Subcutaneous adipose tissue (tissue), 4 donors: ENCODE data around the gene COL25A1. TPM values are rescaled to one million over a fixed set of nuclear protein-coding genes. Genes with fewer than 3 reads are reported as not detected.

ENCODE experiments used
- total RNA-seq, 4 donors: library from RNA; depleted of rRNA; stranded (reverse); fragments of >200 nt; gene quantifications; one replicate each; pipeline ENCODE4 v1.1.0, GENCODE V29; 2016
- TF ChIP-seq, protein P1 (sequence below): fragments of 450-650 bp; IDR thresholded peaks from one replicate; pipeline ENCODE4 v1.5.1; 2016; ENCODE audit warnings: low read depth, mild to moderate bottlenecking, control low read depth, antibody characterized with exemption, moderate library complexity

Gene COL25A1
- total RNA-seq, 4 donors from 2014 or later, result 4.9 to 12.9 (median 10.1) TPM

DNA sequence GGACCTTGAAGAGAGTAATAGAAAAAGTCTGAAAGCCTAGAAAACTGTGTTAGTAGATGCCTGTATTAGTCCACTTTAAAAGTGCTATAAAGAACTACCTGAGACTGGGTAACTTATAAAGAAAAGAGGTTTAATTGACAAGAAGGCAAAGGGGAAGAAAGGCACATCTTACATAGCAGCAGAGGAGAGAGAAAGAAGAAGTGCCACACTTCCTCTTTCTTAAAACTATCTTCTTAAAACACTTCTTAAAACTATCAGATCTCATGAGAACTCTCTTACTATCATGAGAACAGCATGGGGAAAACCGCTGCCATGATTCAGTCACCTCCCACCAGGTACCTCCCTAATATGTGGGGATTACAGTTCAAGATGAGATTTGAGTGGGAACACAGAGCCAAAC, 18.8 kb upstream of the COL25A1 start:
- TF ChIP-seq, protein P1, sequence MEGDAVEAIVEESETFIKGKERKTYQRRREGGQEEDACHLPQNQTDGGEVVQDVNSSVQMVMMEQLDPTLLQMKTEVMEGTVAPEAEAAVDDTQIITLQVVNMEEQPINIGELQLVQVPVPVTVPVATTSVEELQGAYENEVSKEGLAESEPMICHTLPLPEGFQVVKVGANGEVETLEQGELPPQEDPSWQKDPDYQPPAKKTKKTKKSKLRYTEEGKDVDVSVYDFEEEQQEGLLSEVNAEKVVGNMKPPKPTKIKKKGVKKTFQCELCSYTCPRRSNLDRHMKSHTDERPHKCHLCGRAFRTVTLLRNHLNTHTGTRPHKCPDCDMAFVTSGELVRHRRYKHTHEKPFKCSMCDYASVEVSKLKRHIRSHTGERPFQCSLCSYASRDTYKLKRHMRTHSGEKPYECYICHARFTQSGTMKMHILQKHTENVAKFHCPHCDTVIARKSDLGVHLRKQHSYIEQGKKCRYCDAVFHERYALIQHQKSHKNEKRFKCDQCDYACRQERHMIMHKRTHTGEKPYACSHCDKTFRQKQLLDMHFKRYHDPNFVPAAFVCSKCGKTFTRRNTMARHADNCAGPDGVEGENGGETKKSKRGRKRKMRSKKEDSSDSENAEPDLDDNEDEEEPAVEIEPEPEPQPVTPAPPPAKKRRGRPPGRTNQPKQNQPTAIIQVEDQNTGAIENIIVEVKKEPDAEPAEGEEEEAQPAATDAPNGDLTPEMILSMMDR, result no peak

DNA sequence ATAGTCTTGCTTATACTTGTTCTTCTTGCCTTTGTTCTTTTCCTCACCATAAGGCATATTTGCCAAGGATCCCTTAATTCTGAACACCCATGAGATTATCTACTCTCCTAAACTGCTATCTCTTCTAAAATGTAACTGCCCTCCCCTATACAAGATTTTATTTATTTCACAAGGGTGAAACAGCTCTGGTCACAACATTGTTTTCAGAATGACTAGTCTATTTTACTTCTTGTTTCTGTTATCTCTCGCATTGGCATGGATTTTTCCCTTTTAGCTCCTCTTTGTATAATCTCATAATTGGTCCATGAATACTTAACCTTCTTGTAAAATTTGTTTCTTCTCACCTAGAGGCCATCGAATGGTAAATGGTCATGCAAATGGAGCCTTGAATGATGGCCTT, 17.2 kb upstream of the COL25A1 start:
- TF ChIP-seq, protein P1, result no peak

DNA sequence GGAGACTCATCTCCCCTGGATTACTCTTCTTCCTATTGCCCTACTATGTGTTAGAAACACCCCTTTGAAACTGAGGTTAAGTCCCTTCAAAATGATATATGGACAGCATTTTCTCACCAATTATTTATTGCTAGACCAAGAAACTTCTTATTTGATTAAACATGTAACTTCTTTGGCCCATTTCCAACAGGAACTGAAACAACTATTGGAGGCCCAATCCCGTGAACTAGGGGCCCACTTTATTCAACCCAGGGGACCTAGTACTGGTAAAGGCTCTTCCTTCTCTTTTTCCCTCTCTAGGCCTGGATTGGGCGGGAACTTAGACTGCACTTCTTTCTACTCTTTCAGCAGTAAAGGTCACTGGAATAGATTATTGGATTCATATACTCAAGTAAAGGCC, 16.7 kb upstream of the COL25A1 start:
- TF ChIP-seq, protein P1, result no peak

DNA sequence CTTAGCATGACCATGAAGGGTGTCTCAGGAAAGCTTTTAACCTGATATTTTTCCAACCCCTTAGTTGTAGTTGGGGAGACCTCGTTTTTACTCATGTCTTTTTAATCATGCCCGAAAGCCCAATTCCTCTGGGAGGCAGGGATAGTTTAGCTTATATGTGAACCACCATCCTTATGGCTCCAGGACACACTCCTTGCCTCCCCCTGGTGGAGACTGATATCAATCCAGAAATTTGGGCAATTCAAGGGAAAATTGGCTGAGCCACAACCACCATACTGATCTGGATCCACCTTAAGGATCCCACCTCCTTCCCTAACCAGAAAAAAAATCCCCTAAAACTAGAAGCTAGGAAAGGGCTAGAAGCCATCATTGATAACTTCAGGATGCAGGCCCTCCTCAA, 13.4 kb upstream of the COL25A1 start:
- TF ChIP-seq, protein P1, result no peak

DNA sequence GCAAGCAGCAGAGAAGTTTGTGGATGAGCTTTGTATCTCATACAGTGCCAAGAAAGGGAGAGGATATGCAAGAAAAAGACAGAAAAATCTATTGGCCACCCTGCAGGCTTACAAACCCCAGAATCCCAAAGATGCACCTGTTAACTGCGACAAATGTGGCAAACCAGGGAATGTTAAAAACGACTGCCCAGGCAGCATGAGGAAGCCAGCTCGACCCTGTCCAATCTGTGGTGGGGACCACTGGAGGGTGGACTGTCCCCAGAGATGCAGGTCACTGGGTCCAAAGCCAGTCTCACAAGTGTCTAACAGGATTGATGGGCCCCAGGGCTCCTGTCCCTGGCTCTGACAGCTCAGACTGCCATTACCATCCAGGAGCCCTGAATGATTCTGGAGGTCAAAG, 12.9 kb upstream of the COL25A1 start:
- TF ChIP-seq, protein P1, result no peak

DNA sequence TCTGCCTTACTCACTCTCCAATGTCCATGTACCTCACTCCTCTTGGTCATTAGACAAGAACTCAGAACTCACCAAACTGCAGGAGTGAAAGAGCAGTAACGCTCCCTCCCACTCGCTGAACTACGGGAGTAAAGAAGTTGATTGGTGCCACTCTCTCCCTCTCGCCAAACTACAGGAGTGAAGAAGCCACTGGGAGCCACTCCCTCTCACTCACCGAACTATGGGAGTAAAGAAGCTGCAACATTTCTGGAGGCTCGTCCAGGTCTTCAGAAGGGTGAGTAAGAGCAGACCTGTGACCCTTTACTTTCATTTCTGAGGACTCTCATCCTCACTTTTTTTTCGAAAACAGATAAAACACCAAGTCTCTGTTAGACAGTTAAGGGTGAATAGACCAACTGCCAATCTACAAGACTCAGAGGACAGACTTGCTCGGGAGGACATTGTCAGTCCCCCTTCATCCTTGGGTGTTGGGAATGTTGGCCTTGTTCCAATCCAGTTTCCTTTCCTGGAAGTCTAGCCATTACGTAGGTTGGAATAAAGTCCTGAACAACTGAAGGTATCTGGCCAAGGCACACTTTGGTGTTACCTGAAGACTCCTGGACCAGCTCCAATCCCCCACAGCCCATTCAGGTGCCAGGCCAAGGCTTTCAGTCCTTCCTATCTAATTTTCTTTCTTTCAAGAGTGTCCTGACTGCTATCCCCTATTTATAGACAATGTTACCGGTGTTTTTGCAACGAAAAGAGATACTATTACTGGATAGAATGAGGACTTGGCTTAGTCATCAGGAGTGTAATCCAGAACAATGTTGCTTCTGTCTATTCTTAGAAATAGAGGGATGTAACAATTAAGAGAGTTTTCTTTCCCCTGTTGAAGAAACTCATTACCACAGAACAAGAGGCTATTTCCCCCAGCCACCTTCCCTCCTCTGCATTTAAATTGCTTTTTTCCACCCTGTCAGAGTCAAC, 11.0 kb upstream of the COL25A1 start:
- TF ChIP-seq, protein P1, result no peak

DNA sequence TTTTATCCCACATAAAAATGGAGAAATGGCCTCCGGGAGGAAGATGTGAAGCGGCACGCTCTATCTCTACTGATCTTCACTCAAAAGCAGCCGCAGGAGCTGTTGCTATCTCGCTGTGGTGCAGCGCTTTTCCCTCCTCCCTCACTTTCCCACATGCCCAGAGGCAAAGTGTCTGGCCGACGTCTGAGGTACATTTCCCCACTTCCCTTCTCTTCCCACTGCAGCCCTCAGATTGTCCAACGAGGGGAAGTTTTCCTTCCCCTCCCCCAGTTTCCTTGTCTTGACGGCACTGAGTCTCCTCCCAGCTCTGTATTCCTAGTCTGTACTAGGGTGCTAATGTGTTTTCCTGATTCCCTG, 660 bp upstream of the COL25A1 start:
- TF ChIP-seq, protein P1, result no peak
